DND-41 (cell line): ENCODE data around the gene FRAT2.

Experiments used
- EZH2 ChIP-seq: IDR thresholded peaks from 3 replicates; pipeline ENCODE4 v1.6.1; 2012; ENCODE audit warnings: borderline replicate concordance, low read depth, mild to moderate bottlenecking, moderate library complexity, low read length, inconsistent platforms; ENCODE audit not compliant: severe bottlenecking
- TF ChIP-seq, protein P1 (sequence below): IDR thresholded peaks from 2 replicates; pipeline ENCODE4 v1.5.1; 2012; ENCODE audit warnings: borderline replicate concordance, low read length, moderate library complexity, mild to moderate bottlenecking; ENCODE audit not compliant: poor library complexity, severe bottlenecking; ENCODE audit errors: extremely low read depth

DNA sequence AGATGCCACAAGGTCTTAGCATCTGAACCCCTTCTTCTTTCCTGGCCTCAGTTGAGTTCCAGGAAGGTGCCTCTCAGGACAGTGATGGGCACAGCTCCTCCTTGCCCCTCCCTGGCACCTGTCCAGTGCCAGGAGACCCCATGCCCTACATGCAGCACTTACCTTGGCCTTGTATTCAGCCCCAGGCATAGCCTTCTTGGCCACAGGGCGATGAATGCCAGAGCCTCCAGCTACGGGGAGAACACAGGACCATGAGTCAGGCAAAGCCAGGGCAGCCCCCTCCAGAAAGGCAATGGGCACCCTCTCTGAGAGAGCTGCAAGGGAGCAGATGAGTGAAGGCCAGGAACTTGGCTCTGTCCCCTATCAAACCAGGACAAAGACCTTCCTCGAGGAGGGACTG is 24.3 kb upstream of the FRAT2 start:
- TF ChIP-seq, protein P1, sequence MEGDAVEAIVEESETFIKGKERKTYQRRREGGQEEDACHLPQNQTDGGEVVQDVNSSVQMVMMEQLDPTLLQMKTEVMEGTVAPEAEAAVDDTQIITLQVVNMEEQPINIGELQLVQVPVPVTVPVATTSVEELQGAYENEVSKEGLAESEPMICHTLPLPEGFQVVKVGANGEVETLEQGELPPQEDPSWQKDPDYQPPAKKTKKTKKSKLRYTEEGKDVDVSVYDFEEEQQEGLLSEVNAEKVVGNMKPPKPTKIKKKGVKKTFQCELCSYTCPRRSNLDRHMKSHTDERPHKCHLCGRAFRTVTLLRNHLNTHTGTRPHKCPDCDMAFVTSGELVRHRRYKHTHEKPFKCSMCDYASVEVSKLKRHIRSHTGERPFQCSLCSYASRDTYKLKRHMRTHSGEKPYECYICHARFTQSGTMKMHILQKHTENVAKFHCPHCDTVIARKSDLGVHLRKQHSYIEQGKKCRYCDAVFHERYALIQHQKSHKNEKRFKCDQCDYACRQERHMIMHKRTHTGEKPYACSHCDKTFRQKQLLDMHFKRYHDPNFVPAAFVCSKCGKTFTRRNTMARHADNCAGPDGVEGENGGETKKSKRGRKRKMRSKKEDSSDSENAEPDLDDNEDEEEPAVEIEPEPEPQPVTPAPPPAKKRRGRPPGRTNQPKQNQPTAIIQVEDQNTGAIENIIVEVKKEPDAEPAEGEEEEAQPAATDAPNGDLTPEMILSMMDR = no peak
- no peak for TF ChIP-seq EZH2
